Non-pigmented ciliary epithelial cell (primary cell): ENCODE measurements around the gene CD9.
A peak's percentile ranks its signal among the peaks of the same experiment; 100 is the strongest.
"Not testable (repeated sequence)": the region's sequence is repeated elsewhere in the genome, so short reads cannot be mapped to it uniquely, and the experiment has no call there.

Source experiments
- DNase-seq: peaks from one replicate; pipeline ENCODE4 v3.0.0-alpha.2; 2010; ENCODE audit warnings: low read depth

The CD9 gene

GRCh38 chr12:6199531-6200255 is 507 bp upstream of the CD9 start:
- DNase-seq: no peak

DNA sequence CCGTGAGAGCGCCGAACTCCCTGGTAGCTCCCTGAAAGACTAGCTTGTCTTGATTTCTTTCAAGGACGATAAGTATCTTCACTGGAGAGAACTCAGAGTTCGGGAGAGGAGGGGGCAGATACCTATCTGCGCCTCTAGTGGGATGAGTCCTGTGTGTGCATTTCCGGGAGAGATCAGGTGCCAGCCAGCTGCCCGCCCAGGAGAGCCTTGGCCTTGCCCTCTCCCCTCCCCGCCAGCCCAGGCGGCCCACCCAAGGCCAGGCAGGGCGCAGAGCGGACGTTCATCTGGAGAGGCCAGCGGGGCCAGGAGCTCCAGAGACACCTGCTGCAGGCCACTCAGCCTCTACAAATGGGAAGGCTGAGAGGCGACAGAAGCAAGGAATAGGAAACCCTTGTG is 1.0 kb downstream of the CD9 start:
- DNase-seq: no peak

DNA sequence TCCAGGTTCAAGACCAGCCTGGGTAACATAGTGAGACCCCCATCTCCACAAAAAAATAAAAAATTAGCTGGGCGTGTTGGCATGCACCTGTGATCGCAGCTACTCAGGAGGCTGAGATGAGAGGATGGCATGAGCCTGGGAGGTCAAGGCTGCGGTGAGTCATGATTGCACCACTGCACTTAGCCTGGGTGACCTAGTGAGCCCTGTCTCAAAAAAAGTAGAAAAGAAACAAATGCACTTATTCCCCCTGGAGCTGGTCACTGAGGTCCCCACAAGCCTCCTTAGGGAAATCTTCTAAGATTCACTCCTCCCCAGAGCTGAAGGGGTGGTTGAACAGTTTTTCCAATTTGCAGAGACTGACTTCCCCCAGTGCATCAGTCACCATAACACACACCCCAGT is 1.6 kb downstream of the CD9 start:
- DNase-seq: no peak

DNA sequence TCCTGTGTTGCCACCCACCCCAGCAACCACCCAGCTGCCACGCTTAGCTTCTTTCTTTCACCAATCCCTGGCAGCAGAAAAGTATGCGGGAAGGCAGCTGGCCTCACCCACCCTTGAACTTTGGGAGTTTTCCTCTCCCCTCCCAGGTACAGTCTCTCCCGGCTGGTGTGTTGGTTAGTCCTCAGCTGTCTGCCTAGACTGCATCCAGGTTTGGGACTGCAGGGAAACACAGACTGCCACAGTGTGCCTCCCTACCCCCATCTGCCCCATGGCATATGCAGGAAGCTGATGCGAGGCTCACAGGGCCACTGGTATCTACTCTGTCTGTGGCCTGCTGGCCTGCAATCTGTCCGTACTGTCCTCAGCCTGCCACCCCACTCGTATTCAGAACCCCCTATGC is 2.1 kb downstream of the CD9 start:
- no peak for DNase-seq

DNA sequence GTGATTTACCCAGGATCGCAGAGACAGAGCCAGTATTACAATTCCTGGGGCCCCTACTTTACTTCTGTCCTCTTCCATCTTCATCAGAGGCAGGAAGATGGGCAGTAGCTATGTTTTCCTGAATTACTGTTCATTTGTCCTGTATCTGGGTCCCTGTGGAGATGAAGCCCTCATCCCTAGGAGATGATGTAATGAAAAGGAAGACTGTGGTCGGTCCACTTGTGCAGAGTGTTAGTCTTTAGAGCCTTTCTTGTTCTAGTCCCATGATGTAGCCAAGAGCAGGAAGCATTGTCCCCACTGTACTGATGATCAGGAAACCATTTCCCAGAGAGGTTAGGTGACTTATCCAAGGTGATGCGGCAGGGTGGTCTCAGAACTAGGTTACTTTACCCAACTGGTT is 2.6 kb downstream of the CD9 start:
- no peak for DNase-seq

GRCh38 chr12:6203601-6204000 is 3.4 kb downstream of the CD9 start:
- DNase-seq: no peak

- no peak for DNase-seq
Observed at GRCh38 chr12:6204533-6205143, 4.4 kb downstream of the CD9 start.

DNA sequence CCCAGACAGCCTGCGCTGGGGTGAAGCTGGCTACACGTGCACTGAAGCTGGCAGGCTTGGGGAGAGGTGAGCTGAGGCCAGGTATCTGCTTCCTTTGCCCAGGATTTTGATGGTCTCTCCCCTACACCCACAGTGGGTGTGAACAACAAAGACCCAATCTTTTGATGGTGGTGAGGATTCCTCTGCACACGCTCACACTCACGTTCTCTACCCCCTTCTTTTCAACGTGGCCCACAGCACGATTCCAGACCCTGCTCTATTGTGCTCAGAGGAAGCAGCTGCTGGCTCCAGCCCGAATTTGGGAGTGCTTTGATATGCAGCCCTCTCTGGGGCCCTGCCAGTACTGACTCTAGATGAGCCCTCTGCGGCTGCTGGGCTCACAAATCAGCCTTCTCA is 4.9 kb downstream of the CD9 start:
- no peak for DNase-seq

DNA sequence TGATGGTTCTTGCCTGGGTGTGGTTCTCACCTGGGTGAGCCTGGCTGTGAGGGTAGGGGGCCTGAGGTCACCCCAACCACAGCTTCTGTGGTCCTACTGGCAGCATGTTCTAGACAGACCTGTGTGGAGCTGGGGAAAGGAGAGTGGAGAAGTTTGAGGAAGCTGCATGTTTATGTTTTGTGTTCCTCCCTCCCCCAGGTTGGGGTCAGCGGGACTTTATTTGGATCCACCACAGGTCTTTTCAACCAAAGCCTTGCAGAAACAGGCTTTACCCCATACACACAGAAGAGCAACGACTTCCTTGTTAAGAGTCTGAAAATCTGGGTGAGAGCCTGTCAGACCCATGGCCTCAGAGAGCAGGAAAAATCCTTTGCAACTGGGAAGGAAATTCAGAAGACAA is 5.6 kb downstream of the CD9 start:
- no peak for DNase-seq

- no peak for DNase-seq
Observed at GRCh38 chr12:6206327-6206726, 6.1 kb downstream of the CD9 start.

GRCh38 chr12:6207259-6207925 is 7.2 kb downstream of the CD9 start:
- DNase-seq: no peak

DNA sequence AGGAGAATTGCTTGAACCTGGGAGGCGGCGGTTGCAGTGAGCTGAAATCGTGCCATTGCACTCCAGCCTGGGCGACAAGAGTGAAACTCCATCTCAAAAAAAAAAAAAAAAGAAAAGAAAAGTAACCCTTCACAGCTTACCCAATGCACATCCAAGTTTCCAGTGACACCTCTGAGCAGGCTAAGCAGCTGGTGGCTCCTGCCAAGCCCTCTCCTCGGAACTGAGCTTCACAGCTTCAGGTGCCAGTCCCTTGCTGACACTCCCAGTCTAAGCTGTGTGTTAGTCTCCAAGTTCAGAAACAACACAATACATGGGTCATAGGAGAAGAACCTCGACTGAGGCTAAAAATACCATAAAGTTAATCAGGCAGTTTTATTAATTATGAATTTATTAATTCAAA is 7.9 kb downstream of the CD9 start:
- DNase-seq: no peak

GRCh38 chr12:6209428-6209827 is 9.2 kb downstream of the CD9 start:
- not testable (repeated sequence) for DNase-seq

DNA sequence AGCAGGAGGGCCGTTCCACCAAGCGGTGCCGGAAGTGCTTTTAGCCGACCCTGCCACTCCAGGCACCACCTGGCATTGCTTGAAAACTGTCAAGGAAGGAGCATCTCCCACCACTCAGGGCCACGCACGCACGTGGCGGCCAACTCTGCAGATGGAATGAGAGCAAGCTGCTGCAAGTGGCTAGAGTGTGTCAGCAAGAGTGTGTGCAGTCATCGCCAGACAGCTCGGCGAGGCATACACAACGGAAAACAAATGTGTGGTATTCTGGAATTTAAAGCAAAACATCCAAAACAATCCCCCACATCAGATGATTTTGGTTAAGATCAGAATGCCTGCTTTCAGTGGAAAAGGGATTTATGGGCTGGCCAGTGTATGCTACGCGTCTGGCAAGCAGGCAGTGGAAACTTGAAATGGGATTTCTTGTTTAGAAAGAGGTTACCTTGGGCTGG is 11.2 kb downstream of the CD9 start:
- DNase-seq: peak; percentile 58

GRCh38 chr12:6212086-6212485 is 11.9 kb downstream of the CD9 start:
- DNase-seq: no peak

- DNase-seq: no peak
Observed at GRCh38 chr12:6213969-6214368, 13.8 kb downstream of the CD9 start.

DNA sequence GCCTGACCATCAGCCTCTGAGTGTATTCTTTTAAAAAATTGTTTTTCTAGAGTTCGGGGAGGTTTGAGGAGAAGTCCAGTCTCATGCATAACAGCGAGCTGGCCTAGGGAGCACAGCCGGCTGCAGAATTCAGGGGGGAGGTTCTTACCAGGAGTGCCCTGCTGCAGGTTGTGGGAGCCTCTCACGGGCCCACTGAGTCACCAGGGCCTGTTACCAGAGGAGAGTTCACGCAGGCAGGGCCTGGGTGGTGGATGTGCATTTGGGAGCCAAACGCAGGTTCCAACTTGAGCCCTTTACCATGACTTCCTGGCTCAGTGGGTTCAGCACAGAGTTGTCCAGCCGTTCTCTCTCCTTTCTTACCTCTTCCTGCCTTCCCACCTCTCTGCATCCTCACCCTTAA is 14.4 kb downstream of the CD9 start:
- no peak for DNase-seq

GRCh38 chr12:6215120-6215807 is 15.1 kb downstream of the CD9 start:
- DNase-seq: no peak

DNA sequence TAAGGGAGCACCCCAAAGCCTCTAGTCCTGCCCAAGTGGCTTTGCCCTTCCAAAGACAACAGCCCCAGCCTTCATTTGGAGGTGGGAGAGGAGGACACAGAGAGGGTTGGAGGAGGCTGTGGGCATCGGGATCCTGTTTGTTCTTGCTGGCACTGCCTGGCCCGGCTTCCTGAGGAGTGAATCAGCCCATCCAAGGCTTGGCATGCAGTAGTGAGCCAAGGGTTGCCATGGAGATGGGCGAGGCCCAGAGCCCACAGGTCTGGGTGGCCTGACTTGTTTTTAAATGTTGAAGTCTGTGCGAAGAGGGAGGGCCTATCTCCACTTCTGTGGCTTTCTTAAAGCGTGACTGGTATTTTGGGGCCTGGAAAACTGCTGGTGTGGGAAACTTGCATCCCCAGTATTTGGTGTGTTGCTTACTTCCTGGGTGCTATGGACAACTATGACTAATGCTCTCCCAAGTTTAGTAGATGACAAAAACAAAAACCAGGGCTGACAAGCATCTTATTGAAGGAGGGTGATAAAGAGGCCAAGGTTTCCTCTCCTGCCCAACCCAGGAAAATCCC is 15.8 kb downstream of the CD9 start:
- peak; percentile 34 for DNase-seq

- DNase-seq: no peak
Observed at GRCh38 chr12:6216581-6216980, 16.4 kb downstream of the CD9 start.

GRCh38 chr12:6218347-6218925 is 18.2 kb downstream of the CD9 start:
- no peak for DNase-seq

- no peak for DNase-seq
Observed at GRCh38 chr12:6219980-6220379, 19.8 kb downstream of the CD9 start.
